ENCODE data around the gene MRPL28.

MRPL28 gene

DNA sequence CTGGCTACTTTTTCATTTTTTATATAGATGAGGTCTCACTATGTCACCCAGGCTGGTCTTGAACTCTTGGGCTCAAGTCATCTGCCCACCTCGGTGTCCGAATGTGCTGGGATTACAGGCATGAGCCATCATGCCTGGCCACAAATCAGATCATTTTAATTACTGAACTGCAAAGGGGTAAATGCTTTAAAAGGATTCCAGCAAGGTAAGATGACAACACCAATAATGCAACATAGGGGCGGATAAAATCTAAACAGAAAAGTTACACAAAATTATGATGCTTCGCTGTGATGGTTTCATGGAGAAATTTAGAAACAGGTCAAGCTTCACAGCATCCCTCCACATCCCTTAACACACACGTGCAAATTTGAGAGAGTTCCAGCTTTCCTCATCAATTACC lies 50.1 kb downstream of the MRPL28 start:
- no peak for DNase-seq (ENCODE audit: extremely low spot score)
- ChIA-PET CTCF (no interaction called here), POLR2A (no interaction called here)
- TF ChIP-seq, protein P1, sequence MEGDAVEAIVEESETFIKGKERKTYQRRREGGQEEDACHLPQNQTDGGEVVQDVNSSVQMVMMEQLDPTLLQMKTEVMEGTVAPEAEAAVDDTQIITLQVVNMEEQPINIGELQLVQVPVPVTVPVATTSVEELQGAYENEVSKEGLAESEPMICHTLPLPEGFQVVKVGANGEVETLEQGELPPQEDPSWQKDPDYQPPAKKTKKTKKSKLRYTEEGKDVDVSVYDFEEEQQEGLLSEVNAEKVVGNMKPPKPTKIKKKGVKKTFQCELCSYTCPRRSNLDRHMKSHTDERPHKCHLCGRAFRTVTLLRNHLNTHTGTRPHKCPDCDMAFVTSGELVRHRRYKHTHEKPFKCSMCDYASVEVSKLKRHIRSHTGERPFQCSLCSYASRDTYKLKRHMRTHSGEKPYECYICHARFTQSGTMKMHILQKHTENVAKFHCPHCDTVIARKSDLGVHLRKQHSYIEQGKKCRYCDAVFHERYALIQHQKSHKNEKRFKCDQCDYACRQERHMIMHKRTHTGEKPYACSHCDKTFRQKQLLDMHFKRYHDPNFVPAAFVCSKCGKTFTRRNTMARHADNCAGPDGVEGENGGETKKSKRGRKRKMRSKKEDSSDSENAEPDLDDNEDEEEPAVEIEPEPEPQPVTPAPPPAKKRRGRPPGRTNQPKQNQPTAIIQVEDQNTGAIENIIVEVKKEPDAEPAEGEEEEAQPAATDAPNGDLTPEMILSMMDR (IDR thresholded peaks at IDR 0.05; ENCODE audit: control extremely low read depth, extremely low read depth, low read depth, missing control alignments): no peak

DNA sequence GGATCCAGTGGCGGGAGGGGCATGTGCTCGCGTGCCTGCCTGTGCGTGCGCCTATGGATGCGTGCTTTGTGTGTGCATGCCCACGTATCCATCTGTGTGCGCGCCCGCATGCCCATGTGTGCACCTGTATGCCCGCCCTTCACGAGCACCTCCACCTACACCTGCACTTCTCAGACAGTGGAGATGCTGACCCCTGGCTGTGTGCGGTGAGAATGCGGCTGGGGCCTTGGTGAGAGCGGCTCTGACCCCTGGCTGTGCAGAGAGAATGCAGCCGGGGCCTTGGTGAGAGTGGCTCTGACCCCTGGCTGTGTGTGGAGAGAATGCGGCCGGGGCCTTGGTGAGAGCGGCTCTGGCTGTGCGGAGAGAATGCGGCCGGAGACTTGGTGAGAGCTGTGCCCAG lies 51.7 kb downstream of the MRPL28 start:
- TF ChIP-seq, protein P1 (IDR thresholded peaks at IDR 0.05; ENCODE audit: control extremely low read depth, extremely low read depth, low read depth, missing control alignments): peak; percentile 28
- DNase-seq (ENCODE audit: extremely low spot score): no peak

DNA sequence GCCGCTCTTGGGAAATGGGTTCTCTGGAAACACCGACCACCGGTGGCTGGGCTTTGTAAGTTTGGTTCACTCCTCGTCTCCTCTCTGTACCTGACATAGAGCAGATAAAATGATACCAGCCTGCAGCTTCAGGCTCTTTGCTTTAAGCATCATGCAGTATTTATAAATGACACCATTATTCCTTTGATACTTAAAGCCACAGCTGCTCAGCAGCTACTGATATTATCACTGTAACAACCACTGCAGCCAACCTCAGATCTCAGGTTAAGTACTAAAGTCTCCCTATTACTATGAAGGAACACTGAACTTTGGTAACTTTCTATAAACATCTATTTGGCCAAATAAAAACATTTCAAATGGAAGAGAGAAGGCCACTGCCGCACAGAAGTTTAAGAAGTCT lies 52.8 kb downstream of the MRPL28 start:
- DNase-seq (ENCODE audit: extremely low spot score): no peak
- CTCF ChIA-PET: no interaction called here
- POLR2A ChIA-PET: no interaction called here
- TF ChIP-seq, protein P1 (IDR thresholded peaks at IDR 0.05; ENCODE audit: control extremely low read depth, extremely low read depth, low read depth, missing control alignments): no peak

More for the DNA sequence above, 51.7 kb downstream of the MRPL28 start:
- ChIA-PET POLR2A (no interaction called here), CTCF (interaction anchor here (0.7 to 1.3 kb wide), 3 partner anchors 14 to 252 kb away, joined by 3 read pairs; no protein-coding TSS in a partner anchor)

Measured in GM10248 (cell line).